Measurements from ENCODE around the gene ERBB2.
A peak's percentile ranks its signal among the peaks of the same experiment; 100 is the strongest.

Gene ERBB2

DNA sequence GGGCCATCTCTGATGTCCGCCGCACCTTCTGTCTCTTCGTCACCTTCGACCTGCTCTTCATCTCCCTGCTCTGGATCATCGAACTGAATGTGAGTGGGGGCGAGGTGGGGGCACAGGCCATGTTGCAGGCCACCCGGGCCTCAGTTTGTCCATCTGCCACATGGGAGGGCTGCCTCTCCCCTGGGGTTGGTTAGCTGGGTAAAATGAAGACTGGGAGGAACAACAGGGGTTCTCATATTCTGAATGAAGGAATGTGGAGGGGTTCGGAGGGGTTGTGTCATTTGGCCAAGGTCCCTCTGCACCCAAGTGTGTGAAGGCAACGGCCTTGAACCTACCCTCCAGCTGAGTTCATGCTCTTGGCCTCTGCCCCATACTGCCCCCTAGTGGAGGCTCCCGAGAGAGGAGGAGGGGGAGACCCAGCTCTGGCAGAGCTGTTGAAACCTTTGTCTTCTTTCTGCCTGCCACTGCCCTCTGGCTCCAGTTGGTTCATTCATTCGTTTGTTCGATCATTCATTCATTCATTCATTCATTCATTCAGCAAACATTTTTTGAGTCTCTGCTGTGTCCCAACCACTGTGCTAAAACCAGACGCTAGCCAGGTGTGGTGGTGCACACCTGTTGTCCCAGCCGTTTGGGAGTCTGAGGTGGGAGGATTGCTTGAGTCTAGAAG lies 46.1 kb upstream of the ERBB2 start:
- Histone ChIP-seq H3K27me3 (replicated peaks) (no peaks in the 10 kb centered on the region), H3K27ac (no peak overlapping the region), H3K36me3 (replicated peaks) (no peaks in the 10 kb centered on the region), H3K4me3 (ENCODE audit: low read depth, low read length) (no peak overlapping the region)
- in situ Hi-C loops (cut with HindIII; ENCODE audit: low pct_ligation_motif_present, low sequenced_read_pairs): no loop called here
- DNase-seq: peak; percentile 22
- TF ChIP-seq, protein P1, sequence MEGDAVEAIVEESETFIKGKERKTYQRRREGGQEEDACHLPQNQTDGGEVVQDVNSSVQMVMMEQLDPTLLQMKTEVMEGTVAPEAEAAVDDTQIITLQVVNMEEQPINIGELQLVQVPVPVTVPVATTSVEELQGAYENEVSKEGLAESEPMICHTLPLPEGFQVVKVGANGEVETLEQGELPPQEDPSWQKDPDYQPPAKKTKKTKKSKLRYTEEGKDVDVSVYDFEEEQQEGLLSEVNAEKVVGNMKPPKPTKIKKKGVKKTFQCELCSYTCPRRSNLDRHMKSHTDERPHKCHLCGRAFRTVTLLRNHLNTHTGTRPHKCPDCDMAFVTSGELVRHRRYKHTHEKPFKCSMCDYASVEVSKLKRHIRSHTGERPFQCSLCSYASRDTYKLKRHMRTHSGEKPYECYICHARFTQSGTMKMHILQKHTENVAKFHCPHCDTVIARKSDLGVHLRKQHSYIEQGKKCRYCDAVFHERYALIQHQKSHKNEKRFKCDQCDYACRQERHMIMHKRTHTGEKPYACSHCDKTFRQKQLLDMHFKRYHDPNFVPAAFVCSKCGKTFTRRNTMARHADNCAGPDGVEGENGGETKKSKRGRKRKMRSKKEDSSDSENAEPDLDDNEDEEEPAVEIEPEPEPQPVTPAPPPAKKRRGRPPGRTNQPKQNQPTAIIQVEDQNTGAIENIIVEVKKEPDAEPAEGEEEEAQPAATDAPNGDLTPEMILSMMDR (IDR thresholded peaks at IDR 0.05; ENCODE audit: low read depth, low read length, missing control alignments): peak; percentile 96

GRCh38 chr17:39655105-39655504 lies 44.8 kb upstream of the ERBB2 start:
- H3K4me3 ChIP-seq (ENCODE audit: low read depth, low read length): no peak overlapping the region
- DNase-seq: no peak
- TF ChIP-seq, protein P1 (IDR thresholded peaks at IDR 0.05; ENCODE audit: low read depth, low read length, missing control alignments): no peak
- in situ Hi-C loops (cut with HindIII; ENCODE audit: low pct_ligation_motif_present, low sequenced_read_pairs): no loop called here
- no peak overlapping the region for H3K27ac ChIP-seq
- H3K27me3 ChIP-seq (replicated peaks): no peaks in the 10 kb centered on the region
- H3K36me3 ChIP-seq (replicated peaks): no peaks in the 10 kb centered on the region

DNA sequence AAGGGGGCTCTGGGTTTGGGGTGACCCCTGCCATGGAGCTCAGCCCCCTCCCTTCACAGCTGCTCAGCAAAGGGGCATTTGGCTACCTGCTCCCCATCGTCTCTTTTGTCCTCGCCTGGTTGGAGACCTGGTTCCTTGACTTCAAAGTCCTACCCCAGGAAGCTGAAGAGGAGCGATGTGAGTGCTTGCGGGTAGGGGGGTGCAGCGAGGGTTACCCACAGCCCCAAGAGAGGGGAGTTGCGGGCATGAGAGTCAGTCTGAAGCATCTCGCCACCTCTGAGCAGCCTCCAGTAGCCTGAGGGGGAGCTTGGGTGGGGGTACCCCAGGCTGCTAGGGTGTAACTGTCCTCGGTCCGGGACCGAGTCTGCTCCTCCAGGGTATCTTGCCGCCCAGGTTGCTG lies 41.5 kb upstream of the ERBB2 start:
- TF ChIP-seq, protein P1 (IDR thresholded peaks at IDR 0.05; ENCODE audit: low read depth, low read length, missing control alignments): no peak
- Histone ChIP-seq H3K36me3 (replicated peaks) (peaks cover 23% of the 10 kb centered on the region), H3K27ac (no peak overlapping the region), H3K27me3 (replicated peaks) (no peaks in the 10 kb centered on the region), H3K4me3 (ENCODE audit: low read depth, low read length) (no peak overlapping the region)
- in situ Hi-C loops (cut with HindIII; ENCODE audit: low pct_ligation_motif_present, low sequenced_read_pairs): no loop called here
- DNase-seq: no peak

DNA sequence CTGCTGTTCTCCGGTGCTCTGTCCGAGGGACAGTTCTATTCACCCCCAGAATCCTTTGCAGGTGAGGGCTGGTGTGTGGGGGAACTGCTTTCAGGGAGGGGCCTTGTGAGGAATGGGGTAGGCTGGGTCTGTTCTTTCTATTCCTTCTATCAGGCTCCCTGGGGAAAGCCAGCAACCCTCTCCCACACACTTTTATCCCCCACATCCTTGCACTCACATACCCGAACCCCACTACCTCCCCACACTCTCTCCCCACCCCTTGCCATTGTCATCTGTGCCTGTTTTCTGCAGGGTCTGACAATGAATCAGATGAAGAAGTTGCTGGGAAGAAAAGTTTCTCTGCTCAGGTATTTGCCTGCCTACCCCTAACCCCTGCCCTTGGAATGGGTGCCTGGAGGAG lies 41.1 kb upstream of the ERBB2 start:
- Histone ChIP-seq H3K27ac (no peak overlapping the region), H3K4me3 (ENCODE audit: low read depth, low read length) (no peak overlapping the region), H3K27me3 (replicated peaks) (no peaks in the 10 kb centered on the region), H3K36me3 (replicated peaks) (peaks cover 23% of the 10 kb centered on the region)
- TF ChIP-seq, protein P1 (IDR thresholded peaks at IDR 0.05; ENCODE audit: low read depth, low read length, missing control alignments): no peak
- no peak for DNase-seq
- in situ Hi-C loops (cut with HindIII; ENCODE audit: low pct_ligation_motif_present, low sequenced_read_pairs): no loop called here

DNA sequence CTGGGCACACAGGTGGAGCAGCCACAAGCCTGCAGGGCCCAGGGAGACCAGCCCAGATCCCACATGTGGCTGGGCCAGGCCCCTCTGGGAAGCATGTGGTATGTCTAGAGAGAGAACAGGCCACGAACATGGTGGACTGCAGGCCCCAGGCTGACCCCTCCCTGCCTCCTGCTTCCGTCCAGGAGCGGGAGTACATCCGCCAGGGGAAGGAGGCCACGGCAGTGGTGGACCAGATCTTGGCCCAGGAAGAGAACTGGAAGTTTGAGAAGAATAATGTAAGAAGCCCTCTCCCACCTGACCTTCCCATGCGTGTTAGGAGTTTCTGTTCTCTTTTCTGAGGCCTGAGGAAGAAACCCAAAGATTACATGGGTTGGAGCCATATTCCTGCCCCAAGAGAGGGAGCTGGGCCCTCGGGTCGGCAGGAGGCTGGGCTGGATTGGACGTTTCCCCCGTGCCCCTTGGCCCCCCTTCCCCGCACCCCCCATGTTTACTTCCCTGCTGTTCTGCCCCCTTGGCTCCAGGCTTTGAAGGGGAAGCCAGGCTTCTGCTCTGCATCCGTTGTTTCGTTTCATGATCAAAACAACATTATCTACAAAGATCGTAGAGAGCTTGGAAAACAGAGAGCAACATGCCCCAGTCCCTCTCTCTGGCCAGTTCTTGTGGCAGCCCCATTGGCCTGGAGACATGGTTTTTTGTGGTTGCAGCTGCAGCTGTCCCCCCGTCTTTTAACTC lies 40.4 kb upstream of the ERBB2 start:
- in situ Hi-C loops (cut with HindIII; ENCODE audit: low pct_ligation_motif_present, low sequenced_read_pairs): no loop called here
- TF ChIP-seq, protein P1 (IDR thresholded peaks at IDR 0.05; ENCODE audit: low read depth, low read length, missing control alignments): no peak
- Histone ChIP-seq H3K27ac (no peak overlapping the region), H3K4me3 (ENCODE audit: low read depth, low read length) (no peak overlapping the region), H3K36me3 (replicated peaks) (peaks cover 23% of the 10 kb centered on the region), H3K27me3 (replicated peaks) (no peaks in the 10 kb centered on the region)
- DNase-seq: no peak
